Esophagus squamous epithelium (tissue), 5 donors: Measurements from ENCODE around the gene LPIN1. TPM values are rescaled to one million over a fixed set of nuclear protein-coding genes. Genes with fewer than 3 reads are reported as not detected.
A peak's percentile ranks its signal among the peaks of the same experiment; 100 is the strongest.
"Not testable (repeated sequence)": the region's sequence is repeated elsewhere in the genome, so short reads cannot be mapped to it uniquely, and the experiment has no call there.

Experiments used
- DNase-seq: peaks from one replicate; lab custom pipeline; 2025; lab: John Stamatoyannopoulos, UW
- H3K27ac ChIP-seq, 4 donors: fragments of 200-600 bp; sonication (generic); one replicate each; pipeline ENCODE4 v1.5.1; 2016 to 2019; ENCODE audit warnings: mild to moderate bottlenecking in 1 of 4
- H3K27me3 ChIP-seq, 4 donors: fragments of 200-600 bp; sonication (generic); 1 replicate in 3 of 4; 2 replicates in 1 of 4; pipeline versions ENCODE4 v1.5.1 to v1.6.0; 2017 to 2021; ENCODE audit warnings: antibody characterized with exemption in 1 of 4
- H3K36me3 ChIP-seq, 3 donors: fragments of 200-600 bp; sonication (generic); one replicate each; pipeline ENCODE4 v1.5.1; 2016 to 2019
- H3K4me1 ChIP-seq, 3 donors: fragments of 200-600 bp; sonication (generic); one replicate each; pipeline ENCODE4 v1.5.1; 2017 to 2019
- H3K4me3 ChIP-seq, 4 donors: fragments of 200-600 bp; sonication (generic); 1 replicate in 3 of 4; 2 replicates in 1 of 4; pipeline ENCODE4 v1.5.1; 2016 to 2019; ENCODE audit warnings: mild to moderate bottlenecking in 2 of 4, moderate library complexity in 1 of 4
- H3K9me3 ChIP-seq, 3 donors: fragments of 200-600 bp; sonication (generic); one replicate each; pipeline ENCODE4 v1.5.1; 2016 to 2019
- POLR2A ChIP-seq, 4 donors: fragments of 450-650 bp; IDR thresholded peaks; one replicate each; pipeline ENCODE4 v1.6.1; 2017; ENCODE audit warnings: antibody characterized with exemption in 4 of 4, mild to moderate bottlenecking in 4 of 4, moderate library complexity in 3 of 4
- WGBS, 2 donors: methylation state at CpG; one replicate each; pipeline ENCODE4 v1.1.5; 2018; 5-methylcytosine and 5-hydroxymethylcytosine counted together
- intact Hi-C: fragments of 100-400 bp; cut with DNase I; formaldehyde crosslinking; loops from one replicate; pipeline ENCODE4 v1.15.0; 2022
- total RNA-seq, 4 donors: library from RNA; depleted of rRNA; stranded (reverse); fragments of >200 nt; gene quantifications; one replicate each; pipeline ENCODE4 v1.1.0, GENCODE V29; 2016
- TF ChIP-seq, protein P1 (sequence below), 6 experiments: fragments of 450-650 bp in 4 of 6; fragments of 200-600 bp in 2 of 6; sonication (generic) in 2 of 6; IDR thresholded peaks; one replicate each; pipeline ENCODE4 v1.5.1; 2016 to 2019; ENCODE audit warnings: antibody characterized with exemption in 6 of 6, mild to moderate bottlenecking in 4 of 6, moderate library complexity in 4 of 6
- donor health status: DM: yes; HTN: yes; CAD: no.

LPIN1 gene
- total RNA-seq, 4 donors from 2014 or later, result 16.9 to 80.9 (median 39.7) TPM

DNA sequence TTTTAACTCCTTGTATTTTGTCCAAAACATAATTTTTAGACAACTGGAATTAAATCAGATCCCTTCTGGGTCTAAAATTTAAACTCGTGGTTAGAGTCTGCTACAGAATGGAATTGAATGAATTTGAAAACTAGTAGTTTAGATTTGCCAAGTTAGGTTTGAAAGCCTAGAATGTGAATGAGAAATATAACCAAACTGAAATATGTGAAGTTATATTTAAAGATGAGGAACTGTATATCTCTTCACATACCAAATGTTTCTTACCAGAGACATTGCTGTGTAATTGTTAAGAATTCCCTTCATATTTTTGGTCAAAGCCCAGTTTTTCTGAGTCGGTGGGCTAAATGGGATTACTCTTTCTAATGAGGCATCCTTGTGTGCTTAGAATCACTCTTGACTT, 74.2 kb downstream of the LPIN1 start:
- H3K36me3 ChIP-seq, result peaks cover 0 to 90% (median 4%) of the 10 kb centered on the region in 3 donors
- WGBS, 2 donors, result 82 to 91% methylated on average over 2 of the region's 2 CpGs

DNA sequence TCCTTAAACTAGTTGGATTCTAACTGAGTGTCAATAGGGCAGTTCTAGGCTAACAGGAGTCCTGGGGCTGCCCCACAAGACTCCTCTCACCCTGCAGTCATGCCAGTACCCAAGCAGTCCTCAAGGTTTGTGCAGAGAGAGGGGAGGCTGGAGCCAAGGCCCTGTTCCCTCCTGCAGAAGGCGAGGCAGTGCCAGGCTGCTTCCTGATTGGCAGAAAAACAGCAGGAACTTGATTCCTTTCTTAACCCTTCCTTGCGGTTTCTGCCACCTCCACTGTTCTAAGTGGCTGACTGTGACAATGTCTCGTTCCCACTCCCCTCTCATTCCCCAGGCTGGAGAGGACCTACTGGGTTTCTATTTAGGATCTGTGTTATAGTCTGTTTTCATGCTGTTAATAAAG, 75.3 kb downstream of the LPIN1 start:
- DNase-seq, result no peak
- 80 to 100% methylated on average over 1 to 2 of the region's 3 CpGs for WGBS, 2 donors
- Histone ChIP-seq H3K27ac (no peak overlapping the region), H3K4me3 (no peak overlapping the region), H3K4me1 (peaks cover 0 to 33% (median 4%) of the 10 kb centered on the region in 3 donors), H3K36me3 (peaks cover 0 to 90% (median 4%) of the 10 kb centered on the region in 3 donors), H3K9me3 (no peaks in the 10 kb centered on the region), H3K27me3 (no peaks in the 10 kb centered on the region)
- TF ChIP-seq, protein P1, sequence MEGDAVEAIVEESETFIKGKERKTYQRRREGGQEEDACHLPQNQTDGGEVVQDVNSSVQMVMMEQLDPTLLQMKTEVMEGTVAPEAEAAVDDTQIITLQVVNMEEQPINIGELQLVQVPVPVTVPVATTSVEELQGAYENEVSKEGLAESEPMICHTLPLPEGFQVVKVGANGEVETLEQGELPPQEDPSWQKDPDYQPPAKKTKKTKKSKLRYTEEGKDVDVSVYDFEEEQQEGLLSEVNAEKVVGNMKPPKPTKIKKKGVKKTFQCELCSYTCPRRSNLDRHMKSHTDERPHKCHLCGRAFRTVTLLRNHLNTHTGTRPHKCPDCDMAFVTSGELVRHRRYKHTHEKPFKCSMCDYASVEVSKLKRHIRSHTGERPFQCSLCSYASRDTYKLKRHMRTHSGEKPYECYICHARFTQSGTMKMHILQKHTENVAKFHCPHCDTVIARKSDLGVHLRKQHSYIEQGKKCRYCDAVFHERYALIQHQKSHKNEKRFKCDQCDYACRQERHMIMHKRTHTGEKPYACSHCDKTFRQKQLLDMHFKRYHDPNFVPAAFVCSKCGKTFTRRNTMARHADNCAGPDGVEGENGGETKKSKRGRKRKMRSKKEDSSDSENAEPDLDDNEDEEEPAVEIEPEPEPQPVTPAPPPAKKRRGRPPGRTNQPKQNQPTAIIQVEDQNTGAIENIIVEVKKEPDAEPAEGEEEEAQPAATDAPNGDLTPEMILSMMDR (IDR thresholded peaks at IDR 0.05), result no peak
- TF ChIP-seq POLR2A (IDR thresholded peaks at IDR 0.05), result no peak
- intact Hi-C loops, result no loop called here

More for the DNA sequence above, 74.2 kb downstream of the LPIN1 start:
- peaks cover 0 to 33% (median 4%) of the 10 kb centered on the region in 3 donors for H3K4me1 ChIP-seq
- intact Hi-C loops, result no loop called here
- no peaks in the 10 kb centered on the region for H3K27me3 ChIP-seq
- no peak overlapping the region for H3K4me3 ChIP-seq
- TF ChIP-seq POLR2A (IDR thresholded peaks at IDR 0.05), result no peak
- TF ChIP-seq, protein P1 (IDR thresholded peaks at IDR 0.05), result no peak
- no peaks in the 10 kb centered on the region for H3K9me3 ChIP-seq
- no peak overlapping the region for H3K27ac ChIP-seq
- DNase-seq, result no peak

DNA sequence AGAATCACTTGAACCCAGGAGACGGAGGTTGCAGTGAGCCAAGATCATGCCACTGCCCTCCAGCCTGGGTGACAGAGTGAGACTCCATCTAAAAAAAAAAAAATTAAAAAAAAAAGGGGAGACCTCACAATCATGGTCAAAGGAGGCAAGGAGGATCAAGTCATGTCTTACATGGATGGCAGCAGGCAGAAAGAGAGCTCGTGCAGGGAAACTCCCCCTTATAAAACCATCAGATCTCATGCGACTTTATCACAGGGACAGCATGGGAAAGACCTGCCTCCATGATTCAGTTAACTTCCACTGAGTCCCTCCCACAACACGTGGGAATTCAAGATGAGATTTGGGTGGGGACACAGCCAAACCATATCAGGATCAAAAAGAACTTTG, 75.9 kb downstream of the LPIN1 start:
- Histone ChIP-seq H3K36me3 (peaks cover 0 to 88% (median 4%) of the 10 kb centered on the region in 3 donors), H3K27ac (peak overlapping the region in 1 of 4 donors; percentile 63), H3K4me1 (peaks cover 0 to 33% (median 4%) of the 10 kb centered on the region in 3 donors)
- H3K27me3 ChIP-seq, H3K9me3 ChIP-seq, H3K4me3 ChIP-seq, DNase-seq, intact Hi-C loops: not testable (repeated sequence)
- WGBS, 2 donors, result 80 to 88% methylated on average over 4 of the region's 4 CpGs

DNA sequence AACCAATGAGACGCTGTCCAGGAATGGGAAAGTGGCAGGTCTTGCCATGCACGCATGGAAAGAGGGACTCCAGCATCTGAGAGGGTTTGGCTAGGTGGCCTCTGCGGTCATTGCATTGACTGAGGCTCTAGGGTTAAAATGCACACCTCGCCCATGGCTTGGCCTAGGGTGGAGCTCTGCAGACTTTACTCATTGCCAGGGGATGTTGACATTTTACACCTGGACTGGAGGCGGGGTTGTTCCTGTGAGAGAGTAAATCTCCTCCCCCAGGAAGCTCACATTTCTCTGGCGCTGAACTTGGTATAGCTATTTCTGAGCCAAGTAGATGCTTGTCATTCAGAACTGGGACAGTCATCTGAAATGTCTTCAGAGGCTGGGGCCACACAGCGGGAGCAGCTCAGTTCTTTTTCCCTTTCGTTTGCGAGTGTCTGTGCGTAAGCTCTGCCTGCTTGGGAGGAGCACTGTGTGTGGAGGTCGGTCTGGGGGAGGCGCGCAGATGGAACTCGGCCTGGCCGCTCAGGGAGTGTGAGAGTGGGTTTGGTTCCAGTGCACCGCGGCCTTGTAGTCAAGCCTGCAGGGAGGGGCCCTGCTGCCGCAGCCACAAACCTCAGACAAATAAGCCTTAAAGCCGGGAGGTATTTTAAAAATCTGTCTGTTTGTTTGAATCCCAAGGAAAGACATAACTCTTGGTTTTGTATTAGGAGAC, 76.5 kb downstream of the LPIN1 start:
- intact Hi-C loops, result no loop called here
- Histone ChIP-seq H3K9me3 (no peaks in the 10 kb centered on the region), H3K36me3 (peaks cover 0 to 88% (median 4%) of the 10 kb centered on the region in 3 donors), H3K27me3 (no peaks in the 10 kb centered on the region), H3K4me3 (peak overlapping the region in 2 of 4 donors; percentile 4 to 20), H3K27ac (peak overlapping the region in 3 of 4 donors; percentile 28 to 63 (median 39)), H3K4me1 (peaks cover 0 to 33% (median 4%) of the 10 kb centered on the region in 3 donors)
- no peak for DNase-seq
- 51 to 53% methylated on average over 8 to 14 of the region's 19 CpGs for WGBS, 2 donors
- TF ChIP-seq POLR2A (IDR thresholded peaks at IDR 0.05), result no peak
- TF ChIP-seq, protein P1 (IDR thresholded peaks at IDR 0.05), result no peak

DNA sequence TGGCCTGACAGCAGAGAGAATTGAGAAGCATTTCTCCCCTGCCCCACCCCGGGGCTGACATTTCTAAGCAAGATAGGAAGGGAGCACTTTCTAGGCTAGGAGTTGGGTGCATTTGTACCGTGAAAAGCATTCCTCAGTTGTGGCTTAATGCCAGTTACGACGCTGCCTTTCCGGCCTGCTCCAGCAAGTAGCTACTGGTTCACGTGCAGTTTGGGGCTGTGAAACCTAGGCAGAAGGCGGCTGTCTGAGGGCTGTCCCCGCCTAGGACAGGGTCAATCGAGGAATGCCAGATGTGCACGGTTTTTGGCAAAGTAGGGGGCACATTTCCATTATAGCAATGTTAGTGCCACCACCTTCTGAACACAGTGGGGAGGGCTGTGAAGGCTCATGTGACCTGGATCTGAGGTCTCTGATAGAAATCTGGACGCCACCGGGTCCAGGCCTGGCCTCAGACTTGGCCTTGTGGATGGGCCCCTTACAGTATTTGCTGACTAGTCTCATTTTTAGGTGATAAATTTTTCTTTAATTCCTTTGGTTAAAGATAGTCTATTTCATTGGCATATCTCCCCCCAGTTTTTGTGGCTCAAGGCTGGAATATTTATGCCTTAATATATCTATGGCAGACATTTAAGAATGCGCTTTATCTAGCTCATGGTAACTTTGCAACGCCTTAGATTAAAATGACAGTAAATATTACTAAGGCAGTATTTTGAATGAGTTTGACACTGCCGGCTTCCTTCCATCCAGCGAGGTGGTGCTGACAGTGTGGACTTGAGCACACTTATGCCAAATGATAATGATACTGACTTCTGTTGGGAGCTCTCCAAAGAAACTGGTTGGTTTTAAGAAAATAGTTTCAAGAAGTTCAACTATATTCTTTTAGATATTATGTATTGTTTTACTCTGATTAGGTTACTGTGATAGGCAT, 78.7 kb downstream of the LPIN1 start:
- Histone ChIP-seq H3K27me3 (no peaks in the 10 kb centered on the region), H3K4me1 (peaks cover 7 to 48% (median 17%) of the 10 kb centered on the region in 3 donors), H3K4me3 (no peak overlapping the region), H3K27ac (no peak overlapping the region), H3K36me3 (peaks cover 0 to 79% (median 4%) of the 10 kb centered on the region in 3 donors), H3K9me3 (no peaks in the 10 kb centered on the region)
- TF ChIP-seq, protein P1 (IDR thresholded peaks at IDR 0.05), result no peak
- no peak for TF ChIP-seq POLR2A (IDR thresholded peaks at IDR 0.05)
- DNase-seq, result no peak
- intact Hi-C loops, result loop anchor here (5.0 kb wide), 1 partner anchor 1177 kb away; no protein-coding TSS in a partner anchor
- 56 to 80% methylated on average over 7 to 15 of the region's 16 CpGs for WGBS, 2 donors
